Esophagus squamous epithelium (tissue), 5 donors: ENCODE results near the gene PTPRG. TPM values are rescaled to one million over a fixed set of nuclear protein-coding genes. Genes with fewer than 3 reads are reported as not detected.

Experiments used
- DNase-seq: peaks from one replicate; lab custom pipeline; 2025; lab: John Stamatoyannopoulos, UW
- H3K27ac ChIP-seq, 4 donors: fragments of 200-600 bp; sonication (generic); one replicate each; pipeline ENCODE4 v1.5.1; 2016 to 2019; ENCODE audit warnings: mild to moderate bottlenecking in 1 of 4
- H3K27me3 ChIP-seq, 4 donors: fragments of 200-600 bp; sonication (generic); 1 replicate in 3 of 4; 2 replicates in 1 of 4; pipeline versions ENCODE4 v1.5.1 to v1.6.0; 2017 to 2021; ENCODE audit warnings: antibody characterized with exemption in 1 of 4
- H3K36me3 ChIP-seq, 3 donors: fragments of 200-600 bp; sonication (generic); one replicate each; pipeline ENCODE4 v1.5.1; 2016 to 2019
- H3K4me1 ChIP-seq, 3 donors: fragments of 200-600 bp; sonication (generic); one replicate each; pipeline ENCODE4 v1.5.1; 2017 to 2019
- H3K4me3 ChIP-seq, 4 donors: fragments of 200-600 bp; sonication (generic); 1 replicate in 3 of 4; 2 replicates in 1 of 4; pipeline ENCODE4 v1.5.1; 2016 to 2019; ENCODE audit warnings: mild to moderate bottlenecking in 2 of 4, moderate library complexity in 1 of 4
- H3K9me3 ChIP-seq, 3 donors: fragments of 200-600 bp; sonication (generic); one replicate each; pipeline ENCODE4 v1.5.1; 2016 to 2019
- POLR2A ChIP-seq, 4 donors: fragments of 450-650 bp; IDR thresholded peaks; one replicate each; pipeline ENCODE4 v1.6.1; 2017; ENCODE audit warnings: antibody characterized with exemption in 4 of 4, mild to moderate bottlenecking in 4 of 4, moderate library complexity in 3 of 4
- WGBS, 2 donors: methylation state at CpG; one replicate each; pipeline ENCODE4 v1.1.5; 2018; 5-methylcytosine and 5-hydroxymethylcytosine counted together
- intact Hi-C: fragments of 100-400 bp; cut with DNase I; formaldehyde crosslinking; loops from one replicate; pipeline ENCODE4 v1.15.0; 2022
- total RNA-seq, 4 donors: library from RNA; depleted of rRNA; stranded (reverse); fragments of >200 nt; gene quantifications; one replicate each; pipeline ENCODE4 v1.1.0, GENCODE V29; 2016
- TF ChIP-seq, protein P1 (sequence below), 6 experiments: fragments of 450-650 bp in 4 of 6; fragments of 200-600 bp in 2 of 6; sonication (generic) in 2 of 6; IDR thresholded peaks; one replicate each; pipeline ENCODE4 v1.5.1; 2016 to 2019; ENCODE audit warnings: antibody characterized with exemption in 6 of 6, mild to moderate bottlenecking in 4 of 6, moderate library complexity in 4 of 6
- donor health status: DM: yes; HTN: yes; CAD: no.

The PTPRG gene
- total RNA-seq, 4 donors from 2014 or later = 3.7 to 42.2 (median 15.2) TPM

DNA sequence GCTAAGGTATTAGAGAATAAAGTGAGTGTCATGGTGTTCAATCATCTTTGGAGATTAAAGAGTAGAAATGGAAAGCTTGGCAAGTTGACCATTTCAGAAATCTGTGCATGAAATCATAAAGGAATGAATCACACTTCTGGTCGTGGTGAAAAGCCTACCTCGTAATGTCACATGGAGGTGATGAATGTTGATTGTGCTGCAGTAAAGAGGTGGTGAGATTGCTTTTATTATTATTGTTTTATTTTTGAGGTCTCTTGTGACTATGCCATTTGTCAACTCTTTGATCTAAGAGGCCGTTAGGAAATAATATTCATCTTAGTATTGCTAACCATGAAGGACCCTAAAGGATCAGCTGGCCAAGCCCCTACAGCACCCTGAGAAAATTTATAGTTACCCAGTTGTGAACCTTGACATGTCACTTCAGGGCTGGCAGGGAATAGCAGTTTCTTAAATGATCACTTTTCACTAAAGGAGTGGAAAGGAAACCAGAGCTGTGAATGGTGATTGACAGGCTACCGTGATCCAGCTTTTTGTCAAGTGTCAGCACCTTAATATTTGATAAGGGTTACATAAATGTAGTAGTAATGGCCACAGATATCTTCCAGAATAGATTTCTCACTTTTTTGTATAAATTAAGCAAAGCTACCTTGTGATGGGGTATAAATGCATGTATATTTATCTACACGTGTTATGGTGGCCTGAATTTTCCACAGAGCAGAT, 203.9 kb downstream of the PTPRG start:
- Histone ChIP-seq H3K27me3 (no peaks in the 10 kb centered on the region), H3K9me3 (no peaks in the 10 kb centered on the region), H3K36me3 (no peaks in the 10 kb centered on the region), H3K4me3 (no peak overlapping the region), H3K4me1 (no peaks in the 10 kb centered on the region), H3K27ac (no peak overlapping the region)
- WGBS, 2 donors = 67 to 72% methylated on average over 5 of the region's 5 CpGs
- no peak for DNase-seq
- intact Hi-C loops = no loop called here
- no peak for TF ChIP-seq POLR2A (IDR thresholded peaks at IDR 0.05)
- TF ChIP-seq, protein P1, sequence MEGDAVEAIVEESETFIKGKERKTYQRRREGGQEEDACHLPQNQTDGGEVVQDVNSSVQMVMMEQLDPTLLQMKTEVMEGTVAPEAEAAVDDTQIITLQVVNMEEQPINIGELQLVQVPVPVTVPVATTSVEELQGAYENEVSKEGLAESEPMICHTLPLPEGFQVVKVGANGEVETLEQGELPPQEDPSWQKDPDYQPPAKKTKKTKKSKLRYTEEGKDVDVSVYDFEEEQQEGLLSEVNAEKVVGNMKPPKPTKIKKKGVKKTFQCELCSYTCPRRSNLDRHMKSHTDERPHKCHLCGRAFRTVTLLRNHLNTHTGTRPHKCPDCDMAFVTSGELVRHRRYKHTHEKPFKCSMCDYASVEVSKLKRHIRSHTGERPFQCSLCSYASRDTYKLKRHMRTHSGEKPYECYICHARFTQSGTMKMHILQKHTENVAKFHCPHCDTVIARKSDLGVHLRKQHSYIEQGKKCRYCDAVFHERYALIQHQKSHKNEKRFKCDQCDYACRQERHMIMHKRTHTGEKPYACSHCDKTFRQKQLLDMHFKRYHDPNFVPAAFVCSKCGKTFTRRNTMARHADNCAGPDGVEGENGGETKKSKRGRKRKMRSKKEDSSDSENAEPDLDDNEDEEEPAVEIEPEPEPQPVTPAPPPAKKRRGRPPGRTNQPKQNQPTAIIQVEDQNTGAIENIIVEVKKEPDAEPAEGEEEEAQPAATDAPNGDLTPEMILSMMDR (IDR thresholded peaks at IDR 0.05) = no peak

GRCh38 chr3:61768284-61769037, 207.1 kb downstream of the PTPRG start:
- WGBS, 2 donors = 88 to 92% methylated on average over 4 of the region's 4 CpGs
- no peaks in the 10 kb centered on the region for H3K36me3 ChIP-seq
- H3K4me3 ChIP-seq = no peak overlapping the region
- DNase-seq = no peak
- H3K27me3 ChIP-seq = no peaks in the 10 kb centered on the region
- TF ChIP-seq, protein P1 (IDR thresholded peaks at IDR 0.05) = no peak
- TF ChIP-seq POLR2A (IDR thresholded peaks at IDR 0.05) = no peak
- H3K4me1 ChIP-seq = no peaks in the 10 kb centered on the region
- no peak overlapping the region for H3K27ac ChIP-seq
- H3K9me3 ChIP-seq = no peaks in the 10 kb centered on the region
- intact Hi-C loops = no loop called here

DNA sequence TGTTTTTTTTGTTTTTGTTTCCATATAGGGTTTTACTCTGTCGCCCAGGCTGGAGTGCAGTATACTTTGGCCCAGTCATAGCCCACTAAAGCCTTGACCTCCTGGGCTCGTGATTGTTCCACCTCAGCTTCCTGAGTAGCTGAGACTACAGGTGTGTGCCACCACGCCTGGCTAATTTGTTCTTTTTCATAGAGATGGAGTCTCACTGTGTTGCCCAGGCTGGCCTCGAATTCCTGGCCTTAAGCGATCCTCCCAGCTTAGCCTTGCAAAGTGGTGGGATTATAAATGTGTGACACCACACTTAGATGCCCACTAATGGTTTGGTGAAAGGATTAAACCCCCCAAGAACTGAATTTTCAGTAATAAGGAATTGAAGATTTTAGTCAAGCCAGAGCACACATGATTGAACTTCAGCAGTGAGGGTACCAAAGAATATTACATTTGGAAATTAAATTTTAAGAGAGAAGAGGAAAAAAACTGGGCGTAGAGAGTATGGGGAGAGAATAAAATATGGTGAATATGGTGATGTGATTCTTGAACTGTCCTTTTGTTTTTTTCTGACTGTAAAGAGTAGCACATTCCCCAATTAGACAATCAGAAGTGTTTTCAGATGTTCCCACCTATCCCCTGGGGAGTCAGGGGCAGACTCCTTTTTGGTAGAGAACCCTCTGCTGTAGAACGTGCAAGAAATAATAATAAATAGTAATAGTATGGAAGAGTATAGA, 208.1 kb downstream of the PTPRG start:
- no peaks in the 10 kb centered on the region for H3K9me3 ChIP-seq
- no peak overlapping the region for H3K4me3 ChIP-seq
- DNase-seq = no peak
- intact Hi-C loops = no loop called here
- TF ChIP-seq, protein P1 (IDR thresholded peaks at IDR 0.05) = no peak
- no peak for TF ChIP-seq POLR2A (IDR thresholded peaks at IDR 0.05)
- peaks cover 0 to 5% (median 0%) of the 10 kb centered on the region in 3 donors for H3K4me1 ChIP-seq
- WGBS, 2 donors = 92 to 93% methylated on average over 4 of the region's 7 CpGs
- H3K27ac ChIP-seq = no peak overlapping the region
- no peaks in the 10 kb centered on the region for H3K27me3 ChIP-seq
- H3K36me3 ChIP-seq = no peaks in the 10 kb centered on the region

DNA sequence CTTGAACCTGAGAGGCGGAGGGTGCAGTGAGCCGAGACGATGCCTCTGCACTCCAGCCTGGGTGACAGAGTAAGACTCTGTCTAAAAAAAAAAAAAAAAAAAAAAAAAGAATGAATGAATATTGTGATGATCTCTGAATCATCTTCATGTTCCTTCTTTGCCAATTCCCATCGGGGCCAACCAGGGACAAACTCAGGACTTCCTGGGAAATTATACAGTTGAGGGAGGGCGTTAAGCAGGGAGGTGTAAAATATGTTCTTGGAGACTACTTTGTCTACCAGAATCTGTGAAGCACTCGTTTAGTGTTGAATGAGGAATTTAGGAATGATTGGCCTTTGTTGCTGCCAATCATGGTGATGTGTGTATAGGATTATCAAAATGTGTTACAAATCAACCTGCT, 210.6 kb downstream of the PTPRG start:
- intact Hi-C loops = no loop called here
- DNase-seq = no peak
- TF ChIP-seq POLR2A (IDR thresholded peaks at IDR 0.05) = no peak
- TF ChIP-seq, protein P1 (IDR thresholded peaks at IDR 0.05) = no peak
- no peak overlapping the region for H3K27ac ChIP-seq
- peaks cover 0 to 11% (median 0%) of the 10 kb centered on the region in 3 donors for H3K4me1 ChIP-seq
- no peak overlapping the region for H3K4me3 ChIP-seq
- 73 to 79% methylated on average over 6 of the region's 6 CpGs for WGBS, 2 donors
- no peaks in the 10 kb centered on the region for H3K36me3 ChIP-seq
- no peaks in the 10 kb centered on the region for H3K27me3 ChIP-seq
- H3K9me3 ChIP-seq = no peaks in the 10 kb centered on the region
